ENCODE results near the gene DVL2. TPM values are rescaled to one million over a fixed set of nuclear protein-coding genes. Genes with fewer than 3 reads are reported as not detected.

Gene DVL2
- total and polyA plus RNA-seq, 2 donors (not counting 1 experiment from before 2014, with no cell fraction given) = 8.1 to 91.8 TPM

- H3K27ac ChIP-seq (ENCODE audit: insufficient read depth, low read length) = no peak overlapping the region
- no peaks in the 10 kb centered on the region for H3K79me2 ChIP-seq (ENCODE audit: control insufficient read depth, insufficient read depth, low read length)
- peak overlapping the region in 1 of 4 experiments; percentile 32 for H3K4me3 ChIP-seq (replicated peaks in 1 of 4; ENCODE audit: control extremely low read depth in 1 of 4, insufficient read depth in 1 of 4, low read depth in 3 of 4, low read length in 4 of 4)
- no peaks in the 10 kb centered on the region for H3K27me3 ChIP-seq (ENCODE audit: control insufficient read depth, insufficient read depth, low read length)
- no peak overlapping the region for H3K9ac ChIP-seq (ENCODE audit: insufficient read depth, low read length)
- peak overlapping the region; percentile 29 for H2AFZ ChIP-seq (ENCODE audit: low read length)
- H3K4me1 ChIP-seq (ENCODE audit: control insufficient read depth, extremely low read depth, insufficient read depth, low read length) = peaks cover 3% of the 10 kb centered on the region
- TF ChIP-seq CTCF (conservative IDR thresholded peaks at IDR 0.05 in 1 of 2, IDR thresholded peaks at IDR 0.05 in 1 of 2; ENCODE audit: low read depth in 1 of 2, low read length in 2 of 2) (no peak), EZH2 (IDR thresholded peaks at IDR 0.05; ENCODE audit: low read length, missing control alignments) (peak; percentile 74)
- H3K36me3 ChIP-seq (ENCODE audit: control insufficient read depth, insufficient read depth, low read length) = peaks cover 1% of the 10 kb centered on the region
- H3K9me3 ChIP-seq (ENCODE audit: control insufficient read depth, insufficient read depth, low read depth, low read length) = no peaks in the 10 kb centered on the region
- H3K4me2 ChIP-seq (ENCODE audit: extremely low read depth, insufficient read depth, low read length) = peak overlapping the region; percentile 35
- H4K20me1 ChIP-seq (ENCODE audit: control insufficient read depth, extremely low read depth, insufficient read depth, low read length) = no peaks in the 10 kb centered on the region
- no peak for DNase-seq (ENCODE audit: low read depth in 2 of 2)
Measured at GRCh38 chr17:7261379-7262191, 27.3 kb upstream of the DVL2 start.

- Histone ChIP-seq H3K36me3 (ENCODE audit: control insufficient read depth, insufficient read depth, low read length) (peaks cover 1% of the 10 kb centered on the region), H3K4me2 (ENCODE audit: extremely low read depth, insufficient read depth, low read length) (no peak overlapping the region), H4K20me1 (ENCODE audit: control insufficient read depth, extremely low read depth, insufficient read depth, low read length) (no peaks in the 10 kb centered on the region), H3K27me3 (ENCODE audit: control insufficient read depth, insufficient read depth, low read length) (no peaks in the 10 kb centered on the region), H3K27ac (ENCODE audit: insufficient read depth, low read length) (no peak overlapping the region), H3K9ac (ENCODE audit: insufficient read depth, low read length) (no peak overlapping the region), H3K4me3 (replicated peaks in 1 of 4; ENCODE audit: control extremely low read depth in 1 of 4, insufficient read depth in 1 of 4, low read depth in 3 of 4, low read length in 4 of 4) (peak overlapping the region in 1 of 4 experiments; percentile 32), H3K4me1 (ENCODE audit: control insufficient read depth, extremely low read depth, insufficient read depth, low read length) (peaks cover 3% of the 10 kb centered on the region), H2AFZ (ENCODE audit: low read length) (peak overlapping the region; percentile 29), H3K9me3 (ENCODE audit: control insufficient read depth, insufficient read depth, low read depth, low read length) (no peaks in the 10 kb centered on the region), H3K79me2 (ENCODE audit: control insufficient read depth, insufficient read depth, low read length) (no peaks in the 10 kb centered on the region)
- TF ChIP-seq CTCF (conservative IDR thresholded peaks at IDR 0.05 in 1 of 2, IDR thresholded peaks at IDR 0.05 in 1 of 2; ENCODE audit: low read depth in 1 of 2, low read length in 2 of 2) (no peak), EZH2 (IDR thresholded peaks at IDR 0.05; ENCODE audit: low read length, missing control alignments) (no peak)
- DNase-seq (ENCODE audit: low read depth in 2 of 2) = no peak
Measured at GRCh38 chr17:7260651-7261378, 26.5 kb upstream of the DVL2 start.

GRCh38 chr17:7260151-7260550 is 25.8 kb upstream of the DVL2 start:
- H3K4me3 ChIP-seq (replicated peaks in 1 of 4; ENCODE audit: control extremely low read depth in 1 of 4, insufficient read depth in 1 of 4, low read depth in 3 of 4, low read length in 4 of 4) = no peak overlapping the region
- no peak overlapping the region for H3K4me2 ChIP-seq (ENCODE audit: extremely low read depth, insufficient read depth, low read length)
- TF ChIP-seq CTCF (conservative IDR thresholded peaks at IDR 0.05 in 1 of 2, IDR thresholded peaks at IDR 0.05 in 1 of 2; ENCODE audit: low read depth in 1 of 2, low read length in 2 of 2) (no peak), EZH2 (IDR thresholded peaks at IDR 0.05; ENCODE audit: low read length, missing control alignments) (no peak)
- no peaks in the 10 kb centered on the region for H3K27me3 ChIP-seq (ENCODE audit: control insufficient read depth, insufficient read depth, low read length)
- H2AFZ ChIP-seq (ENCODE audit: low read length) = no peak overlapping the region
- no peaks in the 10 kb centered on the region for H4K20me1 ChIP-seq (ENCODE audit: control insufficient read depth, extremely low read depth, insufficient read depth, low read length)
- no peak for DNase-seq (ENCODE audit: low read depth in 2 of 2)
- H3K4me1 ChIP-seq (ENCODE audit: control insufficient read depth, extremely low read depth, insufficient read depth, low read length) = peaks cover 3% of the 10 kb centered on the region
- no peak overlapping the region for H3K27ac ChIP-seq (ENCODE audit: insufficient read depth, low read length)
- no peak overlapping the region for H3K9ac ChIP-seq (ENCODE audit: insufficient read depth, low read length)
- H3K9me3 ChIP-seq (ENCODE audit: control insufficient read depth, insufficient read depth, low read depth, low read length) = no peaks in the 10 kb centered on the region
- peaks cover 1% of the 10 kb centered on the region for H3K36me3 ChIP-seq (ENCODE audit: control insufficient read depth, insufficient read depth, low read length)
- H3K79me2 ChIP-seq (ENCODE audit: control insufficient read depth, insufficient read depth, low read length) = no peaks in the 10 kb centered on the region
